ENCODE results near the gene PEX6. TPM values are rescaled to one million over a fixed set of nuclear protein-coding genes. Genes with fewer than 3 reads are reported as not detected.
A peak's percentile ranks its signal among the peaks of the same experiment; 100 is the strongest.

Gene PEX6
- total RNA-seq, 1 donor from 2014 or later = 35.9 TPM

GRCh38 chr6:42936398-42936797 lies 42.6 kb downstream of the PEX6 start:
- no peaks in the 10 kb centered on the region for H3K27me3 Mint-ChIP-seq
- DNase-seq (ENCODE audit: extremely low spot score, unreplicated experiment) = no peak
- H3K9me3 Mint-ChIP-seq = no peaks in the 10 kb centered on the region
- H3K36me3 Mint-ChIP-seq = peaks cover 19% of the 10 kb centered on the region
- H3K4me1 Mint-ChIP-seq (ENCODE audit: unreplicated experiment) = peaks cover 12% of the 10 kb centered on the region
- TF ChIP-seq CTCF (conservative IDR thresholded peaks at IDR 0.05) = no peak
- no peak overlapping the region for H3K27ac Mint-ChIP-seq
- no peak overlapping the region for H3K4me3 Mint-ChIP-seq

GRCh38 chr6:42935322-42935721 lies 43.7 kb downstream of the PEX6 start:
- Mint-ChIP-seq H3K36me3 (peaks cover 19% of the 10 kb centered on the region), H3K27me3 (no peaks in the 10 kb centered on the region), H3K9me3 (no peaks in the 10 kb centered on the region), H3K27ac (no peak overlapping the region), H3K4me3 (no peak overlapping the region), H3K4me1 (ENCODE audit: unreplicated experiment) (peaks cover 14% of the 10 kb centered on the region)
- DNase-seq (ENCODE audit: extremely low spot score, unreplicated experiment) = no peak
- TF ChIP-seq CTCF (conservative IDR thresholded peaks at IDR 0.05) = no peak

- Mint-ChIP-seq H3K27me3 (no peaks in the 10 kb centered on the region), H3K36me3 (peaks cover 19% of the 10 kb centered on the region), H3K9me3 (no peaks in the 10 kb centered on the region), H3K4me1 (ENCODE audit: unreplicated experiment) (peaks cover 23% of the 10 kb centered on the region), H3K27ac (no peak overlapping the region), H3K4me3 (no peak overlapping the region)
- no peak for TF ChIP-seq CTCF (conservative IDR thresholded peaks at IDR 0.05)
- DNase-seq (ENCODE audit: extremely low spot score, unreplicated experiment) = no peak
Measured at GRCh38 chr6:42933205-42933604, 45.8 kb downstream of the PEX6 start.

- Mint-ChIP-seq H3K4me3 (no peak overlapping the region), H3K27ac (no peak overlapping the region), H3K4me1 (ENCODE audit: unreplicated experiment) (peaks cover 23% of the 10 kb centered on the region), H3K9me3 (no peaks in the 10 kb centered on the region), H3K27me3 (no peaks in the 10 kb centered on the region), H3K36me3 (peaks cover 15% of the 10 kb centered on the region)
- DNase-seq (ENCODE audit: extremely low spot score, unreplicated experiment) = no peak
- no peak for TF ChIP-seq CTCF (conservative IDR thresholded peaks at IDR 0.05)
Measured at GRCh38 chr6:42932412-42932811, 46.6 kb downstream of the PEX6 start.

- Mint-ChIP-seq H3K4me3 (peak overlapping the region; percentile 99), H3K36me3 (peaks cover 8% of the 10 kb centered on the region), H3K27ac (peak overlapping the region; percentile 99), H3K9me3 (no peaks in the 10 kb centered on the region), H3K4me1 (ENCODE audit: unreplicated experiment) (peaks cover 23% of the 10 kb centered on the region), H3K27me3 (no peaks in the 10 kb centered on the region)
- DNase-seq (ENCODE audit: extremely low spot score, unreplicated experiment) = no peak
- no peak for TF ChIP-seq CTCF (conservative IDR thresholded peaks at IDR 0.05)
Measured at GRCh38 chr6:42929821-42930360, 49.1 kb downstream of the PEX6 start.

Measured in type B pancreatic cell (in vitro differentiated cells).